GM18951 (cell line): ENCODE results near the gene SEC24C.
A peak's percentile ranks its signal among the peaks of the same experiment; 100 is the strongest.

ENCODE experiments used
- POLR2A ChIP-seq: IDR thresholded peaks from 4 replicates; pipeline ENCODE4 v1.6.1; 2011; ENCODE audit warnings: mild to moderate bottlenecking; ENCODE audit not compliant: insufficient read length, insufficient read depth; ENCODE audit errors: extremely low read depth
- in situ Hi-C: fragments of 300-500 bp; cut with MboI; formaldehyde crosslinking; loops from one replicate; pipeline ENCODE4 v1.12.0; 2022; ENCODE audit warnings: low sequenced_read_pairs, mixed read lengths, inconsistent platforms; ENCODE audit not compliant: unreplicated experiment

The SEC24C gene

GRCh38 chr10:73801253-73801590 is 57.0 kb downstream of the SEC24C start:
- TF ChIP-seq POLR2A: no peak
- in situ Hi-C loops: no loop called here

DNA sequence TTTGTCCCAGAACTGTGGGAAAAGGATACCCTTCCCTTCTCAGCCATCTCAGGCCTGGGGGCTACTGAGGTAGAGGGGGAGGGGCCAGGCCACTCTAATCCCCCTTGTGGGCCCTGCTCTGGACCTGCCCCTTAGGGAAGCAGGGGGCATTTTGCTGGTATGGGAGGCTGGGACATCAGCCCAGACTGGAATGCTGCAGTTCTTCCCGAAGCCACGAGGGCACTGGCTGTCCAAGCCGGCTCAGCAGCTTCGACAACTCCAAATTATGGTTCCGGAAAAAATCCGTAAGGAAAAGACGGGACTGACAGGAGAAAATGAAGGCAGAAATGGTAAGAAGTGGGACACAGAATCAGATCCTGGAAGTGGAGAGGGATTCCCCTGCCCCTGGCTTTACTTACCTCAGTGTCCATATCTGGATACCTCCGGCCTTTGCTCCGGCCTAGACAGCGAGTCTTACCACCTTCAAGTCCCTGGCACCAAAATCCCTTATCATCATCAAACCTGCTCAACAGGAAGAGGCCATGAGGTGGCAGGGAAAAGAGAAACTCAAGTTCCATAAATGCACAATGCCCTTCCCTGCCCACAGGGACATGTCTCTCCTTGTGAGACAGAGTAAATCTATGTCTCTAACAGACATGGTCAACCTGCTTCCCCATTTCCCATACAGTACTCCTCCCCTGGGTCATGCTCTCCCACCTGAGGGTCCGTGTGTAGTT is 58.3 kb downstream of the SEC24C start:
- in situ Hi-C loops: no loop called here
- TF ChIP-seq POLR2A: no peak

- in situ Hi-C loops: no loop called here
- TF ChIP-seq POLR2A: peak; percentile 18
Observed at GRCh38 chr10:73803680-73804286, 59.6 kb downstream of the SEC24C start.

DNA sequence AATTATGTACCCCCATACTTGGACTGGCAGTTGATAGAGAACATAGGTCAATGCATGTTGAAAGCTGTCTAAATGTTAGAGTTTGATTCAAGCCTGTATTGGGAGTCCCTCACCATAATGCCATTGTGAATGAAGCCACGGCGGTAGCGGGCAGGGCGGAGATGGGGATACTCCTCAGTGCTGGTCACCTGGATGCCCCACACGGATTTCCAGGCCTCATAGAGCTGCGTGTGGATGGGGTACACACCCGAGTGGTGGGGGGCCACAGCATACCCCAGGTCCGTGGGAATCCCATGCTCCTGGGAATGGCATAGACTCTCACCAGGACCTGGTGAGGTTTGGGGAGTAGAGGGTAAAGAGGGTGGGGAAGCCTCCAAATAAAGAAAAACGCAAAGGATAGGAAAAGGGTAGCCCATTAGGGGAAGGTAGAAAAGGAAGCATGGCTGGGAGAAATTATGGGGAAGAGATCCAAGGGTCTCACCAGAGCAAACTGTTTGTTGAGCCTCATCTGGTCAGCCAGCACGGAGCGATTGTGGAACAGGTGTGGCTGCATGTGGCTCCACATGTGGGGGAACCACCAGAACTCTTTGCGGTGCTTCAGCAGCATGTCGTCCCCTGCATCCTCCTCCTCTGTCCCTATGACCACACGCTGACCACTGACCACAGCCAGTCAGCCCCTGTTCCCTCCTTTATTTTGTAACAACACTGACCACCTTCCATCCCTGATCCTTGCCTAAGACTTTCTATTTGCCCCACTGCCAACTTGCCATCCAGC is 62.2 kb downstream of the SEC24C start:
- in situ Hi-C loops: no loop called here

GRCh38 chr10:73807471-73807870 is 63.3 kb downstream of the SEC24C start:
- TF ChIP-seq POLR2A: no peak
- in situ Hi-C loops: no loop called here

More for the DNA sequence above, 62.2 kb downstream of the SEC24C start:
- no peak for TF ChIP-seq POLR2A

- in situ Hi-C loops: no loop called here
- no peak for TF ChIP-seq POLR2A
Observed at GRCh38 chr10:73808021-73808815, 64.0 kb downstream of the SEC24C start.

DNA sequence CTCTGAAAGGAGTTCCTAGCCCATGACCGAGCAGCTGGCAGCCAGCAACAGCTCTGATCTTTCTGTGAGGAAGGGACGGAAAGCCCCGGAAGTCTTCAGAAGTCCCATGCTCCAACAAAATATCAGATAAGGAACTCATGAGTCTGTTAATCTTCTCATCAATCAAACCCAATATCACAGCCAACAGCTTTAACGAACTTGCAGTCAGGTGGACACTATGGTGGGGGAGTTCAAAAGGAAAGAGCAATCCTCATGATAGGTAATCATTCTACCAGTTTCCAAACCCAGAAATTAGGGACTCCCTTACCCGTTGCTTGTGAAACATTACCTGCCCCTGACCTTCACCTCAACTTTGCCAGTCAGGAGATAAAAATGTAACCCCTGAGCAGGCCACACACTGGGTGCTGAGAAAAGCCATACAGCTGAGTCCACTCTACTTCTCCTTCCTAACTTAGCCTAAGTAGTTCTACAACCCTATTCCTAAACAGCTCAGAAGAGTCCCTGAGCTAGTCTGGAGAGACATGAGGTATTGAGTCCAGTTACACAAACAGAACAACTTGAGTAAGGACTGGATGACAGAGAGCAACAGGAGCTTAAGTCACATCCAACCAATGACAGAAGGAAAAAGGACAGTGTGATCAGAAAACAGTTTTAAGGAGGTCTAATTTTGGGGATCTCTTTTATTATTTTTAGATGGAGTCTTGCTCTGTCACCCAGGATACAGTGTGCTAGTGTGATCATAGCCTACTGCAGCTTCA is 65.1 kb downstream of the SEC24C start:
- in situ Hi-C loops: no loop called here
- TF ChIP-seq POLR2A: no peak

DNA sequence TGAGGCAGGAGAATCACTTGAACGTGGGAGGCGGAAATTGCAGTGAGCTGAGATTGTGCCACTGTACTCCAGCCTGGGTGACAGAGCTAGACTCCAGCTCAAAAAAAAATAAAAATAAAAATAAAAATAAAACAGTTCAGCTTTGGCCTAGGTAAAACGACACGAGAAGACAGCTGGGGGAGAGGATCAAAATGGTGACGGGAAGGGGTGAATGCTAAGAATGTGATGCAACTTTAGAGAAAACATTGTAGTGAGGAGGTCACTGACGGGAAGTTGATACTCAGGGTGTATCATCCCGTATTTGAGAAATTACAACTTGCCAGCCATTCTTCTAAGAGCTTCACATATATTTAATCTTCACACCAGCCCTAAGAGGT is 66.2 kb downstream of the SEC24C start:
- in situ Hi-C loops: no loop called here
- no peak for TF ChIP-seq POLR2A

DNA sequence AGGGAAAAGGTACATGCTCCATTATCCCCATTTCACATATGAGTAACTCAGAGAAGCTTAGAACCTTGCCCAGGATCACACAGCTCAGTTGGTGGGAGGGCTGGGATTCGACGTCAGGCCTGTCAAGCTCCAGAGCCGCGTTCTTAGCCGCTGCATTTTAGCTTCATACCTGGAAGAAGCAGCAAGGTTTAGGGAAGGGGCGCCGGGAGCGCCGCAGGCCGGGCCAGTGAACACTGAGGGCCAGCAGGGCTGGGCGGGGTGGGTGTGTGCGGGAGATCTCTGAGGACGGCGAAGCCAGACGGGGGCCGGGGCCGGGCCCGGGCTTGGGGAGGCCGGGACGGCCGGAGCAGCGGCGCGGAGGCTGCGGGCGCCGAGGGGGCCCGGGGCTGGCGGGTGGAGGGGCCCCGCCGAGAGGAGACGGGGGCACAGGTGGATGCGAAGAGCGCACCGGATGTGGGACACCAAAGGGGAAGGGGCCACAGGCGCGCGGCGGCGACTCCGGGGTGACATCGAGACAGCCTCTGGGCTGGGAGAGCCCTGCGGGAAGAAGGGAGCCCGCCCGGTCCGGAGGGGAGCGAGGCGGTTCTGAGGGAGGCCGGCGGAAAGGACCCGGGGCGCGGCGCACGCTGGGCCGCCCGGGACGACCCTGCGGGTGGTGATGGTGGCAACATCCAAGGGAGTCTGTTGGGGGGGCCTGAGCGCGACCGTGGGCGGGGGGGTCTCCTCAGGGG is 66.7 kb downstream of the SEC24C start:
- in situ Hi-C loops: no loop called here
- TF ChIP-seq POLR2A: no peak

DNA sequence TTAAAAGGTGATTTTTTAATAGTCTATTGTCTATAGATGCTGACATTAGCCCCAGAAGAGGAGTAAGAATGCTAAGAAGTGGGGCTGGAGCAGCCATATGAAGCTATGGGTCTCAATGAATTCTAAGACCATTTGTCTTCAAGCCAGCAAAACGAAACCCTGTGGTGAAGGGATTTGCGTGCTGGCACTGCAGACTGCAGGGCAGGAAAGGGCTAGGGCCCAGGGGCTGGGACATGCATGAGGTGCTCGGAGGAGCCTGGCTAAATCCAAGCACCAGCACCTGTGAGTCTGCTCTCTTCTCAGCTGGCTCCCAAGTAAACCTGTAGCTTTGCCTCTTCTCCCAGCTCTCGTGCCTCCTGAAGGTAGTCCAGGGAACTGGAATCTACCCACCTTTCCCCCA is 68.5 kb downstream of the SEC24C start:
- in situ Hi-C loops: no loop called here
- no peak for TF ChIP-seq POLR2A

DNA sequence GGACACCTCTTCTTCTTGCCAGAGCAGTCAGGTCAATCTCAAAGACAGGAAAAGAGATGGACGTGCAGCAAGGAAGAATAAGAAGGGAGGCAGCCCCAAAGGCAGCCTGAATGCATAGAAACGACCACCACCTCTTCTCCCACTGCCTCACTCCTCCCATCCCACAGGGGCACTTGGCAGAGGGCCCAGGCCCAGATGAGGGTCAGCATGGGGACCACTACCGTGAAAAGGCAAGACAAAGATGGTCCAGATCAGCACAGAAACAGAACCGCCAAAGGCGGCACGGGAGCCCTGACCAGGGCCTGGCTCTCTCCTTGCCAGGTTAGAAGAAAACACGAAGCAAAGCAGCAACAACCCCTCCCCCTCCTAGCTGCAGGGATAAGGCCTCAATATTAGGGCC is 69.2 kb downstream of the SEC24C start:
- in situ Hi-C loops: no loop called here
- no peak for TF ChIP-seq POLR2A
